H9 (cell line): ENCODE results near the gene NUP43. TPM values are rescaled to one million over a fixed set of nuclear protein-coding genes. Genes with fewer than 3 reads are reported as not detected.

ENCODE experiments used
- DNase-seq: peaks from one replicate; pipeline ENCODE4 v3.0.0-alpha.2; 2017
- H2AFZ ChIP-seq: one replicate; pipeline ENCODE4 v1.6.1; 2013; ENCODE audit warnings: mild to moderate bottlenecking, low read length, control low read depth, moderate library complexity
- H2AK5ac ChIP-seq: 2 replicates; pipeline ENCODE4 v1.6.1; 2013; ENCODE audit warnings: low read length, control low read depth, mixed read lengths; ENCODE audit not compliant: insufficient read length
- H2BK120ac ChIP-seq: one replicate; pipeline ENCODE4 v1.6.1; 2013; ENCODE audit warnings: low read depth, mild to moderate bottlenecking, low read length, control low read depth, inconsistent platforms; ENCODE audit not compliant: poor library complexity, severe bottlenecking
- H2BK12ac ChIP-seq: 2 replicates; pipeline ENCODE4 v1.6.1; 2013; ENCODE audit warnings: low read length, control low read depth, mixed read lengths, low read depth; ENCODE audit not compliant: insufficient read length
- H2BK15ac ChIP-seq: 2 replicates; pipeline ENCODE4 v1.6.1; 2013; ENCODE audit warnings: low read depth, low read length, control low read depth
- H2BK20ac ChIP-seq: one replicate; pipeline ENCODE4 v1.6.1; 2013; ENCODE audit warnings: low read depth, mild to moderate bottlenecking, low read length, control low read depth, inconsistent platforms; ENCODE audit not compliant: poor library complexity, severe bottlenecking
- H2BK5ac ChIP-seq: 2 replicates; pipeline ENCODE4 v1.6.1; 2013; ENCODE audit warnings: low read length, control low read depth, mixed read lengths; ENCODE audit not compliant: insufficient read length
- H3K14ac ChIP-seq: 2 replicates; pipeline ENCODE4 v1.6.1; 2013; ENCODE audit warnings: low read length, control low read depth; ENCODE audit not compliant: insufficient read depth
- H3K18ac ChIP-seq: 2 replicates; pipeline ENCODE4 v1.6.1; 2013; ENCODE audit warnings: low read depth, mild to moderate bottlenecking, mixed read lengths, low read length, control low read depth; ENCODE audit not compliant: insufficient read length
- H3K23ac ChIP-seq: 2 replicates; pipeline ENCODE4 v1.6.1; 2013; ENCODE audit warnings: low read length, control low read depth, mixed read lengths, low read depth; ENCODE audit not compliant: insufficient read length
- H3K23me2 ChIP-seq: 2 replicates; pipeline ENCODE4 v1.6.1; 2013; ENCODE audit warnings: low read depth, mild to moderate bottlenecking, mixed read lengths, low read length, control low read depth; ENCODE audit not compliant: insufficient read length, poor library complexity, severe bottlenecking
- H3K27ac ChIP-seq: 2 replicates; pipeline ENCODE4 v1.5.1; 2013; ENCODE audit warnings: low read length, control low read depth, mixed read lengths, low read depth; ENCODE audit not compliant: insufficient read length
- H3K27me3 ChIP-seq: 2 replicates; pipeline ENCODE4 v1.6.1; 2013; ENCODE audit warnings: low read length, control low read depth, inconsistent platforms; ENCODE audit not compliant: insufficient read depth
- H3K4ac ChIP-seq: 2 replicates; pipeline ENCODE4 v1.6.1; 2013; ENCODE audit warnings: low read depth, mild to moderate bottlenecking, control low read depth, inconsistent platforms, low read length, moderate library complexity
- H3K4me1 ChIP-seq: 2 replicates; pipeline ENCODE4 v1.6.1; 2013; ENCODE audit warnings: low read length, control low read depth, inconsistent platforms; ENCODE audit not compliant: insufficient read depth
- H3K4me2 ChIP-seq: 2 replicates; pipeline ENCODE4 v1.6.1; 2013; ENCODE audit warnings: low read length, control low read depth, mixed read lengths; ENCODE audit not compliant: insufficient read length, insufficient read depth
- H3K56ac ChIP-seq: 2 replicates; pipeline ENCODE4 v1.6.1; 2013; ENCODE audit warnings: low read depth, mild to moderate bottlenecking, mixed read lengths, low read length, control low read depth; ENCODE audit not compliant: insufficient read length
- H3K79me1 ChIP-seq: 2 replicates; pipeline ENCODE4 v1.6.1; 2013; ENCODE audit warnings: low read depth, mild to moderate bottlenecking, moderate library complexity, low read length, control low read depth, inconsistent platforms; ENCODE audit not compliant: insufficient read depth, poor library complexity, severe bottlenecking
- H3K79me2 ChIP-seq: 2 replicates; pipeline ENCODE4 v1.6.1; 2013; ENCODE audit warnings: low read length, control low read depth, inconsistent platforms; ENCODE audit not compliant: insufficient read depth
- H3K9ac ChIP-seq: 2 replicates; pipeline ENCODE4 v1.6.1; 2013; ENCODE audit warnings: low read length, control low read depth, mixed read lengths; ENCODE audit not compliant: insufficient read length; ENCODE audit errors: extremely low read depth
- H3K9me3 ChIP-seq: one replicate; pipeline ENCODE4 v1.6.1; 2013; ENCODE audit warnings: low read depth, low read length, inconsistent platforms; ENCODE audit not compliant: control insufficient read depth
- H3T11ph ChIP-seq: one replicate; pipeline ENCODE4 v1.6.1; 2013; ENCODE audit warnings: mild to moderate bottlenecking, low read length, control low read depth, inconsistent platforms
- H4K20me1 ChIP-seq: one replicate; pipeline ENCODE4 v1.6.1; 2013; ENCODE audit not compliant: control insufficient read depth, insufficient read length, insufficient read depth
- H4K5ac ChIP-seq: 2 replicates; pipeline ENCODE4 v1.6.1; 2013; ENCODE audit warnings: low read depth, mild to moderate bottlenecking, mixed read lengths, low read length, control low read depth; ENCODE audit not compliant: insufficient read length
- H4K8ac ChIP-seq: replicated peaks from 2 replicates; pipeline ENCODE4 v1.6.1; 2013; ENCODE audit warnings: low read length, control low read depth, mixed read lengths, low read depth; ENCODE audit not compliant: insufficient read length
- H4K91ac ChIP-seq: 2 replicates; pipeline ENCODE4 v1.6.1; 2013; ENCODE audit warnings: low read depth, mild to moderate bottlenecking, moderate library complexity, mixed read lengths, low read length, control low read depth; ENCODE audit not compliant: insufficient read length
- H3K27ac Mint-ChIP-seq, 3 experiments: 2 replicates in 2 of 3; 3 replicates in 1 of 3; pipeline ENCODE4 v1.8.0; 2020 to 2021; ENCODE audit warnings: mixed read lengths in 3 of 3, mild to moderate bottlenecking in 1 of 3, moderate library complexity in 1 of 3
- H3K27me3 Mint-ChIP-seq: 2 replicates; pipeline ENCODE4 v1.8.0; 2021; ENCODE audit warnings: low read depth, mild to moderate bottlenecking, moderate library complexity, mixed read lengths
- H3K36me3 Mint-ChIP-seq, 3 experiments: 2 replicates in 2 of 3; 3 replicates in 1 of 3; pipeline ENCODE4 v1.8.0; 2020 to 2021; ENCODE audit warnings: low read depth in 3 of 3, mixed read lengths in 3 of 3; ENCODE audit not compliant: insufficient read depth in 1 of 3
- H3K4me1 Mint-ChIP-seq, 2 experiments: 2 replicates each; pipeline ENCODE4 v1.8.0; 2020; ENCODE audit warnings: mixed read lengths in 2 of 2
- H3K4me3 Mint-ChIP-seq, 2 experiments: 2 replicates in 1 of 2; 3 replicates in 1 of 2; pipeline ENCODE4 v1.8.0; 2020 to 2021; ENCODE audit warnings: mild to moderate bottlenecking in 2 of 2, mixed read lengths in 2 of 2, moderate library complexity in 1 of 2
- H3K9me3 Mint-ChIP-seq, 2 experiments: 2 replicates in 1 of 2; 3 replicates in 1 of 2; pipeline ENCODE4 v1.8.0; 2020; ENCODE audit warnings: mild to moderate bottlenecking in 2 of 2, mixed read lengths in 2 of 2, moderate library complexity in 1 of 2
- WGBS: extraction: QIAGEN DNeasy Blood & Tissue Kit; methylation state at CpG from one replicate; pipeline ENCODE4 v1.1.7; 2013; ENCODE audit warnings: missing lambda C conversion rate, low lambda C conversion rate, mixed read lengths; ENCODE audit not compliant: insufficient read length; ENCODE audit errors: extremely low coverage; 5-methylcytosine and 5-hydroxymethylcytosine counted together
- total RNA-seq: library from RNA; stranded (reverse); gene quantifications from 2 replicates; pipeline ENCODE4 v1.2.1, GENCODE V29; 2021
- TF ChIP-seq, protein P1 (sequence below): fragments of 200-600 bp; sonication (generic); conservative IDR thresholded peaks from 3 replicates; pipeline ENCODE4 v1.8.0; 2021; ENCODE audit warnings: antibody characterized with exemption, mild to moderate bottlenecking

Gene NUP43
- total RNA-seq, 1 experiment from 2014 or later: 92.1 TPM

DNA sequence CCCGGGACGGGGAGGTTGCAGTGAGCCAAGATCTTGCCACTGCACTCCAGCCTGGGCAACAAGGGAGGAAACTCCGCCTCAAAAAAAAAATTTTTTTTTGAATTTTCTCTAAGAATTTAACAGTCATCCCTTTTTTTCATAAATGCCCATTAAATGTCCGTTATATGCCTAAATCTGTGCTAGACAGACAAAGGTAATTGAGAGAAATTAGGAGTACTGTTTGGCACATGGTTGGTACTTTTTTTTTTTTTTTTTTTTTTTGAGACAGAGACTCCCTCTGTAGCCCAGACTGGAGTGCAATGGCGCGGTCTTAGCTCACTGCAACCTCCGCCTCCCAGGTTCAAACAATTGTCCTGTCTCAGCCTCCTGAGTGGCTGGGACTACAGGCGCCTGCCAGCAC is 4.9 kb upstream of the NUP43 start:
- Histone ChIP-seq H3K23ac (no peak overlapping the region), H2BK5ac (no peak overlapping the region), H3K4me1 (peaks cover 2% of the 10 kb centered on the region; the same call in 1 of the 2 replicates), H3K27me3 (no peaks in the 10 kb centered on the region), H3T11ph (no peak overlapping the region), H4K91ac (no peak overlapping the region), H3K9ac (no peak overlapping the region), H3K4ac (no peak overlapping the region), H3K18ac (no peak overlapping the region), H3K27ac (no peak overlapping the region), H4K5ac (no peak overlapping the region), H2BK20ac (no peak overlapping the region), H3K9me3 (no peaks in the 10 kb centered on the region), H2BK120ac (no peak overlapping the region), H3K79me2 (peaks cover 26% of the 10 kb centered on the region; the same call in 1 of the 2 replicates), H2AK5ac (no peak overlapping the region), H3K14ac (no peak overlapping the region), H3K23me2 (peaks cover 5% of the 10 kb centered on the region), H3K79me1 (no peaks in the 10 kb centered on the region), H3K4me2 (no peak overlapping the region), H4K20me1 (no peaks in the 10 kb centered on the region), H2BK15ac (no peak overlapping the region), H2AFZ (no peak overlapping the region), H4K8ac (no peak overlapping the region), H2BK12ac (no peak overlapping the region), H3K56ac (no peak overlapping the region)
- TF ChIP-seq, protein P1, sequence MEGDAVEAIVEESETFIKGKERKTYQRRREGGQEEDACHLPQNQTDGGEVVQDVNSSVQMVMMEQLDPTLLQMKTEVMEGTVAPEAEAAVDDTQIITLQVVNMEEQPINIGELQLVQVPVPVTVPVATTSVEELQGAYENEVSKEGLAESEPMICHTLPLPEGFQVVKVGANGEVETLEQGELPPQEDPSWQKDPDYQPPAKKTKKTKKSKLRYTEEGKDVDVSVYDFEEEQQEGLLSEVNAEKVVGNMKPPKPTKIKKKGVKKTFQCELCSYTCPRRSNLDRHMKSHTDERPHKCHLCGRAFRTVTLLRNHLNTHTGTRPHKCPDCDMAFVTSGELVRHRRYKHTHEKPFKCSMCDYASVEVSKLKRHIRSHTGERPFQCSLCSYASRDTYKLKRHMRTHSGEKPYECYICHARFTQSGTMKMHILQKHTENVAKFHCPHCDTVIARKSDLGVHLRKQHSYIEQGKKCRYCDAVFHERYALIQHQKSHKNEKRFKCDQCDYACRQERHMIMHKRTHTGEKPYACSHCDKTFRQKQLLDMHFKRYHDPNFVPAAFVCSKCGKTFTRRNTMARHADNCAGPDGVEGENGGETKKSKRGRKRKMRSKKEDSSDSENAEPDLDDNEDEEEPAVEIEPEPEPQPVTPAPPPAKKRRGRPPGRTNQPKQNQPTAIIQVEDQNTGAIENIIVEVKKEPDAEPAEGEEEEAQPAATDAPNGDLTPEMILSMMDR: no peak
- H3K36me3 Mint-ChIP-seq: no peaks in the 10 kb centered on the region; a peak in 2 of 7 replicates
- H3K4me1 Mint-ChIP-seq: peaks cover 12 to 13% of the 10 kb centered on the region in 2 experiments
- peak overlapping the region; percentile 87 to 91 for H3K4me3 Mint-ChIP-seq
- H3K27ac Mint-ChIP-seq: no peak overlapping the region
- DNase-seq: no peak
- no peaks in the 10 kb centered on the region for H3K9me3 Mint-ChIP-seq
- no CpG with 5 or more reads among the region's 8 CpGs for WGBS
- H3K27me3 Mint-ChIP-seq: no peaks in the 10 kb centered on the region
